ENCODE data around the gene SPAM1. TPM values are rescaled to one million over a fixed set of nuclear protein-coding genes. Genes with fewer than 3 reads are reported as not detected.
A peak's percentile ranks its signal among the peaks of the same experiment; 100 is the strongest.

SPAM1 gene
- total RNA-seq, 1 donor from 2014 or later, result not detected

DNA sequence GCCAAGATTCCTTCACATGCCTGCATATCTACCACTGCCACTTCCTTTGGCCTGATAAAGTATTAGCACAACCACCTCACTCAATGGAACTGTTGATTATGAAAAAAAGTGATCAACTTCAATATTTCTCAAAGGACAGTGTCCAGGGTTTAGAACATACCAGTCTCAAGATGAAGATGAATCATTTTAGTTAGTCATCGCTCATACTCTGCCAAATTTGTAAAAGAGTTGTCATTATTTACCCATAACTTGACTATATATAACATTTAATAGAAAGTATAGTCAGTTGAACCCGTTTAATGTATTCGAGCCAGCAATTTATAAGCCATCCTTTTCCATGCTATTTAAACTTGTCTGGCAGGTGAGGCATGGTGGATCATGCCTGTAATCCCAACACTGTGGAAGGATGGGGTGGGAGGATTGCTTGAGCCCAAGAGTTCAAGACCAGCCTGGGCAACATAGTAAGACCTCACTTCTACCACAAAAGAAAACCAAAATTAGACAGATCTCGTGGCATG lies 33.2 kb downstream of the SPAM1 start:
- Histone ChIP-seq H3K4me3 (no peak overlapping the region), H3K27me3 (no peaks in the 10 kb centered on the region), H3K4me2 (no peak overlapping the region), H4K20me1 (ENCODE audit: low read depth) (no peaks in the 10 kb centered on the region), H2AFZ (replicated peaks) (no peak overlapping the region), H3K79me2 (ENCODE audit: low read depth) (no peaks in the 10 kb centered on the region), H3K4me1 (no peaks in the 10 kb centered on the region), H3K9ac (no peak overlapping the region), H3K27ac (no peak overlapping the region), H3F3A (ENCODE audit: low read depth) (no peaks in the 10 kb centered on the region), H3K36me3 (no peaks in the 10 kb centered on the region), H3K9me3 (ENCODE audit: low read depth) (no peaks in the 10 kb centered on the region)
- TF ChIP-seq, protein P1, sequence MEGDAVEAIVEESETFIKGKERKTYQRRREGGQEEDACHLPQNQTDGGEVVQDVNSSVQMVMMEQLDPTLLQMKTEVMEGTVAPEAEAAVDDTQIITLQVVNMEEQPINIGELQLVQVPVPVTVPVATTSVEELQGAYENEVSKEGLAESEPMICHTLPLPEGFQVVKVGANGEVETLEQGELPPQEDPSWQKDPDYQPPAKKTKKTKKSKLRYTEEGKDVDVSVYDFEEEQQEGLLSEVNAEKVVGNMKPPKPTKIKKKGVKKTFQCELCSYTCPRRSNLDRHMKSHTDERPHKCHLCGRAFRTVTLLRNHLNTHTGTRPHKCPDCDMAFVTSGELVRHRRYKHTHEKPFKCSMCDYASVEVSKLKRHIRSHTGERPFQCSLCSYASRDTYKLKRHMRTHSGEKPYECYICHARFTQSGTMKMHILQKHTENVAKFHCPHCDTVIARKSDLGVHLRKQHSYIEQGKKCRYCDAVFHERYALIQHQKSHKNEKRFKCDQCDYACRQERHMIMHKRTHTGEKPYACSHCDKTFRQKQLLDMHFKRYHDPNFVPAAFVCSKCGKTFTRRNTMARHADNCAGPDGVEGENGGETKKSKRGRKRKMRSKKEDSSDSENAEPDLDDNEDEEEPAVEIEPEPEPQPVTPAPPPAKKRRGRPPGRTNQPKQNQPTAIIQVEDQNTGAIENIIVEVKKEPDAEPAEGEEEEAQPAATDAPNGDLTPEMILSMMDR (IDR thresholded peaks at IDR 0.05), result no peak
- TF ChIP-seq EZH2phosphoT487 (IDR thresholded peaks at IDR 0.05), result no peak
- no peak for TF ChIP-seq EZH2 (IDR thresholded peaks at IDR 0.05)
- Mint-ChIP-seq H3K9me3 (no peaks in the 10 kb centered on the region), H3K36me3 (no peaks in the 10 kb centered on the region), H3K27ac (no peak overlapping the region), H3K27me3 (ENCODE audit: insufficient read depth, low read depth) (no peaks in the 10 kb centered on the region), H3K4me3 (no peak overlapping the region), H3K4me1 (peaks cover 10% of the 10 kb centered on the region)
- no peak for DNase-seq (ENCODE audit: low spot score)

DNA sequence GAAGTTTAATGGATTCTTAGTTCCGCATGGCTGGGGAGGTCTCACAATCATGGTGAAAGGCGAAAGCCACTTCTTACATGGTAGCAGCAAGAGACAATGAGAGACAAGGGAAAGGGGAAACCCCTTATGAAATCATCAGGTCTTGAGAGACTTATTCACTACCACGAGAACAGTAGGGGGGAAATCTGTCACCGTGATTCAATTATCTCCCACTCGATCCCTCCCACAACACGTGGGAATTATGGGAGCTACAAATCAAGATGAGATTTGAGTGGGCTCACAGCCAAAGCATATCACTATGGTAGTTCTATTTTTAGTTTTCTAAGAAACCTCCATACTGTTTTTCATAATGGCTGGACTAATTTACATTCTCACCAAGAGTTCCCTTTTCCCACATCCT lies 36.7 kb downstream of the SPAM1 start:
- TF ChIP-seq, protein P1 (IDR thresholded peaks at IDR 0.05), result no peak
- TF ChIP-seq EZH2phosphoT487 (IDR thresholded peaks at IDR 0.05), result no peak
- TF ChIP-seq EZH2 (IDR thresholded peaks at IDR 0.05), result no peak
- no peaks in the 10 kb centered on the region for H3F3A ChIP-seq (ENCODE audit: low read depth)
- no peak for DNase-seq (ENCODE audit: low spot score)
- H3K79me2 ChIP-seq (ENCODE audit: low read depth), result no peaks in the 10 kb centered on the region
- Mint-ChIP-seq H3K4me1 (peaks cover 10% of the 10 kb centered on the region), H3K27me3 (ENCODE audit: insufficient read depth, low read depth) (no peaks in the 10 kb centered on the region), H3K27ac (no peak overlapping the region), H3K9me3 (no peaks in the 10 kb centered on the region), H3K36me3 (no peaks in the 10 kb centered on the region), H3K4me3 (no peak overlapping the region)
- no peaks in the 10 kb centered on the region for H3K4me1 ChIP-seq
- H3K27me3 ChIP-seq, result no peaks in the 10 kb centered on the region
- peak overlapping the region; percentile 10 for H2AFZ ChIP-seq (replicated peaks)
- H3K9ac ChIP-seq, result no peak overlapping the region
- H3K36me3 ChIP-seq, result no peaks in the 10 kb centered on the region
- H3K4me2 ChIP-seq, result no peak overlapping the region
- H3K27ac ChIP-seq, result no peak overlapping the region
- no peaks in the 10 kb centered on the region for H3K9me3 ChIP-seq (ENCODE audit: low read depth)
- H4K20me1 ChIP-seq (ENCODE audit: low read depth), result no peaks in the 10 kb centered on the region
- no peak overlapping the region for H3K4me3 ChIP-seq

DNA sequence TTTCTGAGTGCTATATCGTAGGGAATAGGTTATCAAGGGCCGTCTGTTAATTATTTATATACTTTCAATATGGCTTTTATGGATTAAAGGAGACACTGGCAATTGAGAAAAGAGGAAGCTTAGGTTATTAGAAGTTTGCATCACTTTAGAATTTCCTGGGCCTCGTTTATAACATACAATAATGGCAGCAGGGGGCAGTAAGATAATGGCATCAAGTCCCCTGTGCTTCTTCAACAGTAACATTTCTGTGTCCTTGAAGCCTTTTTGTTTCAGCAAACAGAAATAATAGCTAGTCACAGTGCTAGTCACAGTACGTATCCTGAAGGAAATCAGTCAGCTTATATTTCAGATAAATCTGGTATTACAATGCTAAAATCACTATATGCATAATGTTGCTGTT lies 41.9 kb downstream of the SPAM1 start:
- no peak overlapping the region for H3K9ac ChIP-seq
- DNase-seq (ENCODE audit: low spot score), result no peak
- Mint-ChIP-seq H3K4me1 (peaks cover 5% of the 10 kb centered on the region), H3K4me3 (no peak overlapping the region), H3K27ac (no peak overlapping the region), H3K9me3 (no peaks in the 10 kb centered on the region), H3K36me3 (no peaks in the 10 kb centered on the region), H3K27me3 (ENCODE audit: insufficient read depth, low read depth) (no peaks in the 10 kb centered on the region)
- no peaks in the 10 kb centered on the region for H3K4me1 ChIP-seq
- no peaks in the 10 kb centered on the region for H3F3A ChIP-seq (ENCODE audit: low read depth)
- H3K27me3 ChIP-seq, result no peaks in the 10 kb centered on the region
- no peak overlapping the region for H2AFZ ChIP-seq (replicated peaks)
- H4K20me1 ChIP-seq (ENCODE audit: low read depth), result no peaks in the 10 kb centered on the region
- H3K27ac ChIP-seq, result no peak overlapping the region
- no peaks in the 10 kb centered on the region for H3K79me2 ChIP-seq (ENCODE audit: low read depth)
- H3K4me3 ChIP-seq, result no peak overlapping the region
- no peak for TF ChIP-seq EZH2phosphoT487 (IDR thresholded peaks at IDR 0.05)
- no peak for TF ChIP-seq EZH2 (IDR thresholded peaks at IDR 0.05)
- TF ChIP-seq, protein P1 (IDR thresholded peaks at IDR 0.05), result no peak
- H3K9me3 ChIP-seq (ENCODE audit: low read depth), result no peaks in the 10 kb centered on the region
- no peaks in the 10 kb centered on the region for H3K36me3 ChIP-seq
- H3K4me2 ChIP-seq, result no peak overlapping the region
